ENCODE data around the gene MEAF6.
"Not testable (repeated sequence)": the region's sequence is repeated elsewhere in the genome, so short reads cannot be mapped to it uniquely, and the experiment has no call there.

The MEAF6 gene

DNA sequence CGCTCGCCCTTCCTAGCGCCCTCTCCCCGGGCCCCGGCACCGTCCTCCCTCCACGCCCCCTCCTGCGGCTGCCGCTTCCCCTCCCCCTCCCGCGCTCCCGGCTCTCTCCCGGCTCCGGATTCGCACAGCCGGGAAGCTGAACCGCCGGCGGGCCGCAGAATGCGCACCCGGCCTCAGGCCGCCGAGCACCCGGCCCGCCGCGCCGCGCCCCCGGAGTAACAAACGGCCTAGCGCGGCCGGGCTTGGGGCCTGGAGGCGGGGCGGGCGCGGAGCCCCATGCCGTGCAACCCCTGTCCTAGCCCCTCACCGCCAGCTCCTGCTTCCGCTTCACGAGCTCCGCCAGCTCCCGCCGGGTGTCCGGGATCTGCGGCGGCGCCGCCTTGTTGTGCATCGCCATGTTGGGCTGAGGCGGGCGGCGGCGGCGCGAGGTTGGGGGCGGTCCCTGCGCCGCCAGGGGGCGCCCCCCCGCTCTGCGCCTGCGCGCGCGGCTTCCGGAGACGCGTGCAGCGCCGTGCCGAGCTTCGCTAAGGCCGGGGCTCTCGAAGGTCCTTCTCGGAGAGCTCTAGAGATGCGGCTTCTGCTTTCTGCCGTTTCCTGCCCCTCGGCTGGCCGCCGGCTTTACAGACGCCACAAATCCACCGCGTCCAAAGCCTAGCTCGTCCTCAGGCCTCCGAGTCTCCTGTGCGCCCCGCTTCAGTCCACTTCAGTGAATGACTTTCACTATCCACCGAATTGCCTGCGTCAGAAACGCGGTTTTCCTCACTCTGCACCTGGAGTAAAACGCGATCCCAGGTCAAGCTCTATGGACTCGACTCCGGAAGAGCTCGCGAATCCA is at the start of gene MEAF6:
TSS of gene MEAF6 (minus strand) at position 417 of the 835 bp plus-strand sequence. CDS start at position 397, 20 bp downstream.
- no peak for DNase-seq

DNA sequence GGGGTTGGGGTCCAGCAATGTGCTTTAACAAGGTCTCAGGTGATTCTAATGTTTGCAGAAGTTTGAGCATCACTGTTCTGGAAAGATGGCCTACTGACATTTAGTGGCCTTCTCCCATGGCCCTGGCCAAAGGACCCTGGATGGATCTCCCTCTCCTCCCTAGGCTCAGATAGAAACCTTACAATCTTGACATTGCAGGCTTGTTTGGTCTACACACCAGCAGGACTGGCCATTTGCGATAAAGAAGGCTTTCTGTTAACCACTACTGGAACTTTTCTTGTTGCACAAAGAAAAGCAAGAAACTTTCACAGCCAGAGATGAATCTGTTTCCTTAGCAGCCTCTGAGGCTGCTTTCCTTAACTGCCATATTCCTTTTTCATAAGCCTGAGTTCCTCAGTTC is 48.4 kb upstream of the MEAF6 start:
- DNase-seq, result no peak

DNA sequence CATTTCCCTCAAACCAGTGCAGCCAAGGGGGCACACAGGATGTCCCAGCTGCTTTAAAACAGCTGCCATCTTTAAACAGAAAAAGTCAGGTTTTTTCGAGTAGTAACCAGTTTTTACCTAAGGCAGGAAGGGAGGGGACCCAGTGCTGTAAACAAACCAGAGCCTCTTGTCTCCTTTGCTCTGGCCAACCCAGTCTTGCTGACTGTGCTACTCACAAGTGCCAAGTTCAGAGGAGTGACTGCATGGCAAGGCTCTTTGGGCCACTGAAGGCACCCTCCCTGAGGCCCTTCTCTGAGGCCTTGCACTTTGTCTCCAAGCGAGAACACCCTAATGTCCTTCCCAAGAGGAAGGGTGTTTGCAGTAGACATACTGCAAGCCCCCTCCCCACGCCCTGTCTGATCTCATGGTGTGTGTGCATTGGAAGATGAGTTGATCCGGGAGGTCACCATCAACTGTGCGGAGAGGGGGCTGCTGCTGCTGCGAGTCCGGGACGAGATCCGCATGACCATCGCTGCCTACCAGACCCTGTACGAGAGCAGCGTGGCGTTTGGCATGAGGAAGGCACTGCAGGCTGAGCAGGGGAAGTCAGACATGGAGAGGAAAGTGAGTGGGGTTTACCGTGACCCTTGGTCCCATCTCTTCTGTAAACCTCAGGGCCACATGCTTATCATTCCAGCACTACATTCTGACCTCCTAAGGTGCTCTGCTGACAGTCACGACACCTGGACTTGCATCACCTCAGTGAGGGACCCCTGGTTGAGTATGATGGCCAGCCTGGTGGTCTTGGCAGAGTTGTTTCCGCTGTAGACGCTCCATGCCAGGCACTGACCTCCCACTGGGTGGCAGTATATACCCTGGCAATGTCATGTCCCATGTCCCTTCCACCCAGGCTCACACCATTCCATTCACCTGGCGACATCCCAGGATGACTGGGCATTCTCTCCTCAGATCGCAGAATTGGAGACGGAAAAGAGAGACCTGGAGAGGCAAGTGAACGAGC is 46.9 kb upstream of the MEAF6 start:
- no peak for DNase-seq

DNA sequence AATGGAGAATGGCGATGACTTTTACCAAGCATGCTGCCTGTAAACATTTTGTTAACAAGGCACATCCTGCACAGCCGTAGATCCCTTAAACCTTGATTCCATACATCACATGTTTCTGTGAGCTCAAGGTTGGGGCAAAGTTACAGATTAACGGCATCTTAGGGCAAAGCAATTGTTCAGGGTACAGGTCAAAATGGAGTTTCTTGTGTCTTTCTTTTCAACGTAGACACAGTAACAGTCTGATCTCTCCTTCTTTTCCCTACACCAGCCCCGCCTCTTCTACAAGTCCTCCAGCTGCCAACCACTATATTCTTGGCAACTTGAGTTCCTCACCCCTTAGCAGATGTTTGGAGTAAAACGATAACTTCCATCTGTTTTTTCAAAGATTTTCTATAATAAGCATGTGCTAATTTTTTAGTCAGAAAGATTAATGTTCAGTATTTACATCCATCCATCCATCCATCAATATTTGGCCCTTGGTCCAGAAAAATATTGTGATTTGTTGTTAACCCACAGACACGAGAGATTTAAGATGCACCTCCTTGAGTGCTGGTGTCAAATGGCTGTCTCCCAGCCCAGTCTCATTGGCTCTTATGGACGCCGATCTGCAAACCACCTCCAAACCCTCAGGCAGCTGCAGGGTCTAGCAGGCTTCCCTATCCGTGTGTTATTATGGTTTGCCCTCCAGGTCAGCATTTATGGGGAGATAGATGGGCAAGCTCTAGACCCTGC is 46.0 kb upstream of the MEAF6 start:
- DNase-seq, result no peak

DNA sequence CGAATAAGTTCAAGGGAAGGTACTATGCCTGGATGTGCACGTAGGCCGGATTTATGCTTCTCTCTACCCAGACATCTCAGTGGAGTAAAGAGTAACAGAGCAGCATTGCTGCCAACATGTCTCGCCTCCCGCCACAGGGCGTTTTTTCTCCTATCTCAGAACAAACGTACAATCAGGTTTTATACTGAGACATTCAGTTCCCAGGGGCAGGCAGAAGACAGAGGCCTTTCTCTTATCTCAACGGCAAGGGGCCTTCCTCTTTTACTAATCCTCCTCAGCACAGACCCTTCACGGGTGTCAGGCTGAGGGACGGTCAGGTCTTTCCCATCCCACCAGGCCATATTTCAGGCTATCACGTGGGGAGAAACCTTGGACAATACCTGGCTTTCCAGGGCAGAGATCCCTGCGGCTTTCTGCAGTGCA is 45.4 kb upstream of the MEAF6 start:
- DNase-seq, result not testable (repeated sequence)

DNA sequence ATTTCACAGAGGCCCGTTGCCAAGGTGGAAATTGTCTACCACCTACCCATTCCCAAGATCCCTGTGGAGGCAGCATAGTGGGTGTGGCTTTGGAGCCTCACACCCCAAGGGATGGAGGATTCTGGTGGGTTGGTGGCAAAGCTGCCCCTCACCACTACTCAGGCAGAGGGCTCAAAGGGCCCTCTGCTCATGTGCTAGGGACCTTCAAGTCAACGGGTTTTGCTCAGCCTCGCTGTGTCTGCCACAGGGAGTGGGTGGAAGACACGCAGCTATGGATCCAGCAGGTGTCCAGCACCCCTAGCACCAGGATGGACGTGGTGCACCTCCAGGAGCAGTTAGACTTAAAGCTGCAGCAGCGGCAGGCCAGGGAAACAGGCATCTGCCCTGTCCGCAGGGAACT is 44.5 kb upstream of the MEAF6 start:
- DNase-seq, result no peak

DNA sequence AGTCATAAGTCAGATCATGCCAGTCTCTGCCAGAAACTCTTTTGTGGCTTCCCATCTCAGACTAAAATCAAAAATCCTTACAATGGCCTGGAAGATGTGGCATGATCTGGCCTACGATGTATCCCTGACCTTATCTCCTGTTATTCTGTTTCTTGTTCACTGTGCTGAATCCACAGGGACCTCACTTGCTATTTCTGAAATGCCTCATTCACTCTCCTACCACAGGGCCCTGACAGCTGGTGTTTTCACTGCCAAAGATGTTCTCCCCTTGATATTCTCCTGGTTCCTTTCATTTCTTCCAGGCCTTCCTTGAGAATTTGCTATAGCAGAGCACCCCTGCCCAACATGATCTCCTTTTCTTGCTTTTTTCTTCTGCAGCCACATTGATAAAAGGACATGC is 43.8 kb upstream of the MEAF6 start:
- DNase-seq, result no peak

DNA sequence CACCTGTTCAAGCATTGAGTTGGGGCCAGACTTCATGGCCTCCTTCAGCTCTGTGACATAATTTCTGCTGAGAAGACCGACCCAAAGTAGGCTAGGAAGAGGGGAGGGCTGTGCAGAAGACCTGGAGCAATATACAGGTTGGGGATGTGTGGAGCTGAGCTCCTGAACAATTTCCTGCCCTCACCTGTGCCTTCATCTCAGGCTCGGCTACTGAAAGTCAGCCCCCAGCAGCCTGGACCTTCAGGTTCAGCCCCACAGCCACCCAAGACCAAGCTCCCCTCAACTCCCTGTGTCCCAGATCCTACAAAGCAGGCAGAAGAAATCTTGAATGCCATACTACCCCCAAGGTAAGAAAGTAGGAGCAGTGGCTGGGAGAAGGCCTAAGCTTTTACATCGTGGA is 42.8 kb upstream of the MEAF6 start:
- no peak for DNase-seq

DNA sequence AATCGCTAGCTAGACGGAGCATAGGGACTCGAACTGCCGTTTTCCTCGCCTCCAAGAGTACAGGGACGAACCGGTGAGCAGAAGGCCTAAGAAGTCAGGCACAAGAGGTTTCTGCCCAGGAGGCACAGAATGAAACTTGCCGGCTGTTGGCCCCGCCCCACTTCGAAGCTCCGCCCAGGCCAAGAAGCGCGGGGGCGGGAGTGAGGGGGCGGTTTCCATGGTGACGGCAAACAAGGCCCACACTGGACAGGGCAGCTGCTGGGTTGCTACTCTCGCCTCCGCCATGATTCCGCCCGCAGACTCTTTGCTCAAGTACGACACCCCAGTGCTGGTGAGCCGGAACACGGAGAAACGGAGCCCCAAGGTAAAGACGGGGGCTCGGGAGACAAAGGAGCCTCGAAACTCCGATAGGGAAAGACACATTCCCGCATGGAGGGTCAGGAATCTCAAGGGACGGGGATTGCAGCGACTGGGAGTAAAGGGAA is 42.2 kb upstream of the MEAF6 start, which contains the start of gene DNALI1:
TSS of gene DNALI1 (plus strand) at position 229 of the 485 bp plus-strand sequence. CDS start at position 284, 55 bp downstream.
- no peak for DNase-seq

DNA sequence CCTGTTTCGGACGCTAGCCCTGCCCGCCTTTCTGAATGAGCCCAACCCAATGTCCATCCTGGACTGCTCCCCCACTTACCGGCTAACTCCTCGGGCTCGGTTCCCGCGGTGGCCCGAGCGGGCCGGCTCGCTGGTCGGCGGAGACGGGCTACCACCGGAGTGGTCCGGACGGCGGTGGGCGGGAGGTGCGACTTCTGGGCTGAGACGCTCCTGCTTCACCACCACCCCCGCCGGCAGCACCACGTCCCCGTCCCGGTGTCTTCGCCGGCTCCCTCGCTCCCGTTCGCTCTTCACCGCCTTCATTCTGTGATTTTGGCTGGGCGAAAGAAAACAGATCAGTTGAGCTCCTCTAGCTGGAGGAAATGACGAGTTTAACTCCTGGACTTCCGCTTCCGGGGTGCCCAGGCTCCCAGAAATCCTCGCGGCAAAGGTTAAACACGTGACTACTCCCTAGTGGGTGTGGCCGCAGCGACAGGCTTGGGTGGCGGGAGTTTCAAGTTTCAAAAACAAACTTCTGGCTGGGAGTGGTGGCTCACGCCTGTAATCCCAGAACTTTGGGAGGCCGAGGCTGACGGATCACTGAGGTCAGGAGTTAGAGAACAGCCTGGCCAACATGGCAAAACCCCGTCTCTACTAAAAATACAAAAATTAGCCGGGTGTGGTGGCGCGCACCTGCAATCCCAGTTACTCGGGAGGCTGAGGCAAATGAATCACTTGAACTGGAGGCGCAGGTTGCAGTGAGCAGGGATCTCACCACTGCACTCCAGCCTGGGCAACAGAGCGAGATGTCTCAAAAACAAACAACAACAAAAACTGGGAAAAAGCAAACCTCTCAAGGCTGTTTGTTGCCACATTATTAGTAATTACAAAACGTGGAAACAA is 39.6 kb upstream of the MEAF6 start, which contains the start of gene SNIP1:
TSS of gene SNIP1 (minus strand) at position 367 of the 882 bp plus-strand sequence. CDS start at position 303, 64 bp downstream.
- peak; percentile 65 for DNase-seq

DNA sequence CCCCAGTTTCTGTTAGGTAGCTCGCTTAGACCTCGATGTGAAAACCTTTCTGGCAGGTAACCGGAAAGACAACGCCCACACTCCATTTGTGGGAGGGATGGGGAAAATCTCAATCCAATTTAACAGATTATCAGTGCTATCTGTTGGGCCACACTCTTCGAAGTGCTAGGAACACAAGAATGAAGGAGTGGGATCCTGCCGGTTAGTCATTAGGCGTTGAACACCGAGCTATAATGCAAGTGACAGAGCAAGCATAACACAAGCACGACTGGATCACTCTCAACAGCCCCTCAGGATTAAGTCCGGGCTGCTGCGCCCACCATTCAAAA is 39.0 kb upstream of the MEAF6 start:
- no peak for DNase-seq

DNA sequence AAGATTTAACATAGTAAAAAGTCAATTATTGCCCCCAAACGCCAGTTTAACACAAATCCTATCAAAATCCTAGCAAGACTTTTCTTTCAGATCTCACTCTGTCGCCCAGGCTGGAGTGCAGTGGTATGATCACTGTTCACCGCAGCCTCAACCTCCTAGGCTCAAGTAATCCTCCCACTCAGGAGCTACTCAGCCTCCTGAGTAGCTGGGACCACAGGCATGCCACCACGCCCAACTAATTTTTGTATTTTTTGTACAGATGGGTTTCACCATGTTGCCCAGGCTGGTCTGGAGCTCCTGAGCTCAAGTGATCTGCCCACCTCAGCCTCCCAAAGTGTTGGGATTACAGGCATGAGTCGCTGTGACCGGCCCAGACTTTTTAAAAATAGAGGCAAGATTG is 34.8 kb upstream of the MEAF6 start:
- no peak for DNase-seq

DNA sequence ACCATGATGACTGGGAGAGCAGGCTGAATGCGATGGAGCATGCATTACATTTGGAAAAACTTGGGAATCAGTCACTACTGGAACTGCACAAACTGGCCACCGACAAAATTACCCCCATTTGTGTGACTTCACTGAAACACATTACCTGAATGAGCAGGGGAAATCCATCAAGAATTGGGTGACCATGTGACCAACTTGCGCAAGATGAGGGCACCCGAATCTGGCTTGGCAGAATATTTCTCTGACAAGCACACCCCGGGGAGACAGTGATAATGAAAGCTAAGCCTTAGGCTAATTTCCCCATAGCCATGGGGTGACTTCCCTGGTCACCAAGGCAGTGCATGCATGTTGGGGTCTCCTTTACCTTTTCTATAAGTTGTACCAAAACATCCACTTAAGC is 30.5 kb upstream of the MEAF6 start:
- no peak for DNase-seq

DNA sequence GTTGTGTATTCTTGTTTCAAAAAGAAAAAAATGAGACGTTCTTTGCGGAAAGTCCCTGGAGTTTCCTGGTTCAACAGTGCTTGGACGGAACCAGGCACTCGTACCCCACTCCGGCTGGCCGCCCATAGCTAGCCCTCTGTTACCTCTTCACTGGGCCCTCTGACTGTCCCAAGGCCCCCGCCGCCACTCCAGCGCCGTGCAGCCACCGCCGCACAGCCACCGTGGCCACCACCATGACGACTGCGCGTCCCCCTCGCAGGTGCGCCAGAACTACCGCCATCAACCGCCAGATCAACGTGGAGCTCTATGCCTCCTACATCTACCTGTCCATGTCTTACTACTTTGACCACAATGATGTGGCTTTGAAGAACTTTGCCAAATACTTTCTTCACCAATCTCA is 30.0 kb upstream of the MEAF6 start:
- DNase-seq, result no peak

DNA sequence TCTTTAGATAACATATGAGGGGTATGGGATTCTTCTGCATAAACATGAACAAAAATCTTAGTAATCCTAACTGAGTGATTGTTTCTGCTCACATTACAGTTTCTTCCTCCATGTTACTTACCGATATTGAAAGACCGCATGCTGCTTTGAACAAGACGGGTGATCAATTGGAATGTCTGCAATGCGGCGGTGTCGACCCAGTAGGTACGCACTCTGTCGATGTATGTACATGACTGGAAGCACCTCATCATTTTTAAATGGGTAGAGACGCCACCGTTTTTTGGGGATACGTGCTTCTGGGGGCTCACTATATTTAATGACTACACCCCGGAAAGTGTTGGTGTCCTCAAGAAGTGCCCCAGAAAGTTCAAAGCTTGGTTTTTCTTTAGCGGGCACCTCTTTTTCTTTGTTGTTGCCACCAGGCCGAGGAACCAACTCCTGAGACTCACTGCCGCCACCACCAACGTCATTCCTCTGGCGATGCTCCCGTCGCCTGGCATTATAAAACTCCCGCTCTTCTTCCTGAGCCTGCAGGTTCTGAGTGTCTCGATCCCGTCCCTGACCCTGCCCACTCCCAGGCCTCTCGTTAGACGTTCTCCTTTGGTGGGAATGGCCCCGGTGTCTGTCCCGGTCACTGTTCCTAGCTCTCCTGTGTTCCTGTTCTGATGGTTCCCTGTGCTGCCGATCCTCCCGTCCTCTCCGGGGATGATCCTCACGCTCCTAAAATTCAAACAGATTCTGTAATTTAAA is 25.6 kb upstream of the MEAF6 start:
- no peak for DNase-seq

DNA sequence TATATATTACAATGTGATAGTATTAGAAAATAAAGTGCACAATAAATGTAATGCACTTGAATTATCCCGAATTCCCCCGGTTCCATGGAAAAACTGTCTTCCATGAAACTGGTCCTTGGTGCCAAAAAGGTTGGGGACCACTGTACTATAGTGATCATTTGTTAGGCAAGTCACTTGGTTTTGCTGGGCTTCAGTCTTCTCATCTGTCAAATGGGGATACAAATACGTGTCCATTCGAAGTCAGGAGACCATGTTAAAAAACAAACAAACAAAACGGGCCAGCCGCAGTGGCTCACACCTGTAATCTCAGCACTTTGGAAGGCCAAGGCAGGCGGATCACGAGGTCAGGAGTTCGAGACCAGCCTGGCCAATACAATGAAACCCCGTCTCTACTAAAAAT is 24.6 kb upstream of the MEAF6 start:
- DNase-seq, result not testable (repeated sequence)

DNA sequence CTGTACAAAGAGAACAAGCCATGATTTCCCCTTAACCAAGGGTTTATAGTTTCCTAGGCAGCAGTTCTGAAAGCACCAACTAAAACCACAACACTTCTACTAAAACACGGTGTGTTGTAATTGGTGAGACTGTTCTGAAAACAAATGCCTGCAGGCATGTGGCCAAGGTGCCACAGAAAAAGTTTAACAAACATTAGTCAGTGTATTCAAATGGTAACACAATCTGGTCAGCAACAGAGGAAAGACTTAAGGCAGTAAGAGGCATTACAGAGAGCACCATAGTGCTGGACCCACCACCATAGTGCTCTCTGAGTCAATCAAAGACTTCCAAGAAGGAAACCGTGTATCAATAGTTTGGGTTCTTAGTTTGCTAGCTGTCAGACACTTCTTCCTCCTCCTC is 22.8 kb upstream of the MEAF6 start:
- DNase-seq, result no peak

DNA sequence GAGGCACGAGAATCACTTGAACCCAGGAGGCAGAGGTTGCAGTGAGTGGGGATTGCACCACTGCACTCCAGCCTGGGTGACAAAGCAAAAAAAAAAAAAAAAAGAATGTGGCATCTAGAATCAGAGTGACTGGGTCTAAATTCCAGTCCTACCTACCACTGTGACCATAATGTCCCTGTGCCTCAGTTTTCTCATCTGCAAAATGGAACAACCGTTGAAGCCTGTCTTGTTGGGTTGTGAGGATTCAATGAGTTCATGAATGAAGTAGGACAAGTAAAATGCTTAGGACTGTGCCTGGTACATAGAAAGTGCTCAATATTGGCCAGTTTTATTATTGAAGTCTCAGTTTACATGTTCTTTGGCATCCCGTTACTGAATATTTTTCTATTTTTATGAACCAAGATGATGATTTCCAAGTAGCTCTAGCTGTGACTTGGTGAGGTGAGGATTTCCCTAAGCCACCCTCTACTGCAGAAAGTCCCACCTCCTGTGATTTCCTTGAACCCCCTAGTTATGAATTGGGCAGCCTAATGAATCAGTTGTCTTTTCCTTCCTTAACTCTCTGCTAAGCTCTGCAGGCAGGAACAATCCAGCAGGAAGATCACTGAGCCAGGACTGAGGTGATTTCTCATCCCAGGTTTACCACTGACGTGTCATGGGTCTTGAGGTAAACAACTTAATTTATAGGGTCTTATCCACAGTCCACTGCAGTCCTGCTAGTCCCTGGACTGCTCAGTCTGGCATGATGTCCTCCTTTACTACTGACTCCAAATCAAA is 18.9 kb upstream of the MEAF6 start:
- no peak for DNase-seq

DNA sequence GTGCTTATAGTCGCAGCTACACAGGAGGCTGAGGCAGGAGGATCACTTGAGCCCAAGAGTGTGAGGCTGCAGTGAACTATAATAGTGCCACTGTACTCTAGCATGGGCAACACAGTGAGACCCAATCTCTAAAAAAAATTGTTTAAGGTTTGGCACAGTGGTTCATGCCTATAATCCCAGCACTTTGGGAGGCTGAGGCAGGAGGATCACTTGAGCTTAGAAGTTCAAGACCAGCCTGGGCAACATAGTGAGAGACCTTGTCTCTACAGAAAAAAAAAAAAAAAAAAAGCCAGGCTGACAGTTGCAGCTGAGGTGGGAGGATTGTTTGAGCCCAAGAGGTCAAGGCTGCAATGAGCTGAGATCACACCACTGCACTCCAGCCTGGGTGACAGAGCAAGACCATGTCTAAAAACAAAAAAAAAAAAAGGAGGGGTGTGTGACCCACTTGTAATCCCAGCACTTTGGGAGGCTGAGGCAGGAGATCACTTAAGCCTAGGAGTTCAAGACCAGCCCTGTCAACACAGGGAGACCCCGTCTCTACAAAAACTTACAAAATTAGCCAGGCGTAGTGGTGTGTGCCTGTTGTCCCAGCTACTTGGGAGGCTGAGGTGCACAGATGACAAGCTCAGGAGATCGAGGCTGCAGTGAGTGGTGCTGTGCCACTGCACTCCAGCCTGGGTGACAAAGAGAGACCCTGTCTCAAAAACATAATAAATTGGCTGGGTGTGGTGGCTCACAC is 18.0 kb upstream of the MEAF6 start:
- DNase-seq, result not testable (repeated sequence)

All from NCI-H1694 treated with DMSO at 0.1 percent for 48 hours (cell line).